ENCODE results near the gene PRMT9. TPM values are rescaled to one million over a fixed set of nuclear protein-coding genes. Genes with fewer than 3 reads are reported as not detected.

Gene PRMT9
- total and polyA plus RNA-seq, 2 of the 13 experiments (the other 11 are each of a cell fraction or from before 2014, with no cell fraction given), result 4.0 to 9.7 TPM

DNA sequence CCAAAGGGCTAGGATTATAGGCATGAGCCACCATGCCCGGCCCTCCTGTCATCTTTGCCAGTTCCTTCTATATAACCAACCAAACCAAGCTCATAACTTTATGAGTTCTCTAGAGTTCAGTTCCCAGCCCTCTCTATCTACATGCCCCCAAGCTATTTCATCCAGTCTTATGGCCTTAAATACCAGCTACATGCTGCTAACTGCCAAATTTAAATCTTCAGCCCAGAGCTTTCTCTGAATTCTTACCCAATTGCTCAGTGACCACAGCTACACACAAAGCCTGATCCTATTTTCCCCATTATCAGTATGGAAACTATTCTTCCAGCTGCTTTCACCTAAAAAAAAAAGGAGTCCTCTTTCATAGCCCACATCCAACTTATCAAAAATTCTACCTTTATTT lies 43.6 kb downstream of the PRMT9 start:
- Histone ChIP-seq H4K20me1 (ENCODE audit: insufficient read depth, low read length) (no peaks in the 10 kb centered on the region), H3K4me3 (replicated peaks in 1 of 3; ENCODE audit: insufficient read depth in 1 of 3, low read depth in 2 of 3, low read length in 3 of 3) (no peak overlapping the region), H2AFZ (ENCODE audit: low read length) (no peak overlapping the region), H3K4me2 (ENCODE audit: low read depth, low read length) (no peak overlapping the region), H3K27ac (ENCODE audit: extremely low read length, insufficient read depth, low read length) (no peak overlapping the region), H3K4me1 (ENCODE audit: insufficient read depth, low read length) (no peaks in the 10 kb centered on the region), H3K27me3 (ENCODE audit: control insufficient read depth in 1 of 2, insufficient read depth in 2 of 2, low read length in 2 of 2) (no peaks in the 10 kb centered on the region), H3K9ac (ENCODE audit: insufficient read depth, low read depth, low read length) (no peak overlapping the region), H3K79me2 (ENCODE audit: insufficient read depth, low read length) (no peaks in the 10 kb centered on the region), H3K36me3 (replicated peaks in 1 of 2; ENCODE audit: control insufficient read depth in 1 of 2, insufficient read depth in 2 of 2, low read length in 2 of 2) (peaks cover 2 to 38% of the 10 kb centered on the region in 2 experiments; a peak in 3 of 5 replicates), H3K9me3 (ENCODE audit: low read length) (no peaks in the 10 kb centered on the region)
- TF ChIP-seq E2F2 (CRISPR knock-in tag; IDR thresholded peaks at IDR 0.05; ENCODE audit: borderline replicate concordance) (no peak), THAP11 (CRISPR knock-in tag; IDR thresholded peaks at IDR 0.05) (no peak), ZNF280B (CRISPR knock-in tag; IDR thresholded peaks at IDR 0.05; ENCODE audit: borderline replicate concordance) (no peak), ZNF274 (CRISPR knock-in tag; IDR thresholded peaks at IDR 0.05) (no peak)
- TF ChIP-seq, protein P1, sequence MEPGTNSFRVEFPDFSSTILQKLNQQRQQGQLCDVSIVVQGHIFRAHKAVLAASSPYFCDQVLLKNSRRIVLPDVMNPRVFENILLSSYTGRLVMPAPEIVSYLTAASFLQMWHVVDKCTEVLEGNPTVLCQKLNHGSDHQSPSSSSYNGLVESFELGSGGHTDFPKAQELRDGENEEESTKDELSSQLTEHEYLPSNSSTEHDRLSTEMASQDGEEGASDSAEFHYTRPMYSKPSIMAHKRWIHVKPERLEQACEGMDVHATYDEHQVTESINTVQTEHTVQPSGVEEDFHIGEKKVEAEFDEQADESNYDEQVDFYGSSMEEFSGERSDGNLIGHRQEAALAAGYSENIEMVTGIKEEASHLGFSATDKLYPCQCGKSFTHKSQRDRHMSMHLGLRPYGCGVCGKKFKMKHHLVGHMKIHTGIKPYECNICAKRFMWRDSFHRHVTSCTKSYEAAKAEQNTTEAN (CRISPR knock-in tag; conservative IDR thresholded peaks at IDR 0.05), result no peak
- TF ChIP-seq, protein P2, sequence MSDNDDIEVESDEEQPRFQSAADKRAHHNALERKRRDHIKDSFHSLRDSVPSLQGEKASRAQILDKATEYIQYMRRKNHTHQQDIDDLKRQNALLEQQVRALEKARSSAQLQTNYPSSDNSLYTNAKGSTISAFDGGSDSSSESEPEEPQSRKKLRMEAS (IDR thresholded peaks at IDR 0.05), result no peak
- BruUV-seq (replicated peaks), result no TSS peak
- FAIRE-seq (no peak), DNase-seq (ENCODE audit: low spot score) (no peak), ATAC-seq (no peak)
- in situ Hi-C loops (cut with HindIII; ENCODE audit: extremely low pct_ligation_motif_present, low pct_unique_long_range_greater_than_20kb), result no loop called here
- 86% methylated on average over 1 of the region's 1 CpG for WGBS (ENCODE audit: low lambda C conversion rate)
- ChIA-PET CTCF (ENCODE audit: low intra/inter-chr PET ratio, low total read pairs) (no interaction called here), POLR2A (interaction anchor here (1.2 kb wide), 1 partner anchor 23 kb away, joined by 5 read pairs; the partner anchor contains the start of gene TMEM184C)
- intact Hi-C loops (cut with micrococcal nuclease; ENCODE audit: unreplicated experiment), result no loop called here

Measured in HepG2 (cell line).